GM12878 (cell line): ENCODE measurements around the gene KCNMB3. TPM values are rescaled to one million over a fixed set of nuclear protein-coding genes. Genes with fewer than 3 reads are reported as not detected.

Source experiments
- ATAC-seq: fragments of 200-7000 bp; cut with Tn5 transposase; 3 replicates; pipeline ENCODE4 v1.9.1; 2020; ENCODE audit warnings: mild to moderate bottlenecking, moderate library complexity
- BruUV-seq: library from RNA; stranded (reverse); fragments of 400-500 nt; replicated peaks from 2 replicates; lab custom pipeline; 2021; lab: Mats Ljungman, UMichigan
- CTCF ChIA-PET: fragments of 300-600 bp; sonication (Branson Sonifier 250); formaldehyde crosslinking; extraction: SDS; loops from one replicate; lab custom pipeline; 2021; ENCODE audit warnings: inconsistent platforms; lab: Yijun Ruan, JAX
- POLR2A ChIA-PET: fragments of 350-600 bp; formaldehyde crosslinking; extraction: SDS; loops from one replicate; lab custom pipeline; 2021; ENCODE audit warnings: inconsistent platforms; lab: Charles Lee
- RAD21 ChIA-PET: fragments of 300-600 bp; sonication (Branson Sonifier 250); formaldehyde crosslinking; loops from one replicate; lab custom pipeline; 2023; ENCODE audit warnings: antibody characterized with exemption; ENCODE audit not compliant: unreplicated experiment; lab: Charles Lee
- SMC1A ChIA-PET: fragments of 300-600 bp; sonication (Branson Sonifier 250); formaldehyde crosslinking; loops from one replicate; lab custom pipeline; 2023; ENCODE audit not compliant: unreplicated experiment, uncharacterized antibody; lab: Charles Lee
- DNase-seq: peaks from one replicate; pipeline ENCODE4 v3.0.0-alpha.2; 2011; ENCODE audit warnings: low read depth, low spot score
- FAIRE-seq: peaks from 3 replicates; lab custom pipeline; 2011; peaks lifted over from hg19 to GRCh38; lab: Jason Lieb, UNC
- H2AFZ ChIP-seq: 2 replicates; pipeline ENCODE4 v1.6.0; 2011; ENCODE audit warnings: low read depth, low read length, control low read depth; ENCODE audit not compliant: control insufficient read depth
- H3K27ac ChIP-seq: 2 replicates; pipeline ENCODE4 v1.5.1; 2011; ENCODE audit warnings: control low read depth; ENCODE audit not compliant: control insufficient read depth, insufficient read depth
- H3K27me3 ChIP-seq, 2 experiments: replicated peaks in 1 of 2; 2 replicates each; pipeline versions ENCODE4 v1.6.0 to v1.6.1; 2011; ENCODE audit warnings: low read length in 1 of 2; ENCODE audit not compliant: control insufficient read depth in 2 of 2, insufficient read depth in 2 of 2
- H3K36me3 ChIP-seq, 2 experiments: 2 replicates each; pipeline ENCODE4 v1.5.1; 2011; ENCODE audit warnings: low read length in 1 of 2; ENCODE audit not compliant: control insufficient read depth in 2 of 2, insufficient read depth in 2 of 2
- H3K4me1 ChIP-seq: 2 replicates; pipeline ENCODE4 v1.6.1; 2011; ENCODE audit warnings: mild to moderate bottlenecking, low read length, moderate library complexity, mixed read lengths; ENCODE audit not compliant: control insufficient read depth, insufficient read depth
- H3K4me2 ChIP-seq: 2 replicates; pipeline ENCODE4 v1.6.0; 2011; ENCODE audit warnings: control low read depth; ENCODE audit not compliant: control insufficient read depth, insufficient read depth
- H3K4me3 ChIP-seq: fragments of 200-600 bp; sonication (generic); 2 replicates; pipeline ENCODE4 v1.5.1; 2016
- H3K79me2 ChIP-seq: 2 replicates; pipeline ENCODE4 v1.6.0; 2011; ENCODE audit warnings: low read length; ENCODE audit not compliant: control insufficient read depth, insufficient read depth
- H3K9ac ChIP-seq: 2 replicates; pipeline ENCODE4 v1.8.0; 2011; ENCODE audit warnings: low read length, control low read depth, mixed read lengths; ENCODE audit not compliant: control insufficient read depth, insufficient read depth
- H3K9me3 ChIP-seq: replicated peaks from 3 replicates; pipeline ENCODE4 v1.5.1; 2011; ENCODE audit warnings: mild to moderate bottlenecking, low read length; ENCODE audit not compliant: control insufficient read depth, insufficient read depth
- H4K20me1 ChIP-seq: 2 replicates; pipeline ENCODE4 v1.6.0; 2011; ENCODE audit not compliant: control insufficient read depth, insufficient read depth
- CBX5 ChIP-seq: sonication (generic); IDR thresholded peaks from 2 replicates; pipeline ENCODE4 v1.6.1; 2016; ENCODE audit warnings: low read depth, moderate library complexity, mild to moderate bottlenecking, inconsistent platforms
- EED ChIP-seq: sonication (generic); IDR thresholded peaks from 2 replicates; pipeline ENCODE4 v1.6.1; 2016; ENCODE audit warnings: antibody characterized with exemption, low read depth
- ETV6 ChIP-seq, 2 experiments: fragments of 450-650 bp in 1 of 2; IDR thresholded peaks in 1 of 2; conservative IDR thresholded peaks in 1 of 2; 2 replicates each; pipeline ENCODE4 v1.6.1; 2014; ENCODE audit warnings: antibody characterized with exemption in 1 of 2, borderline replicate concordance in 1 of 2, low read depth in 1 of 2, mild to moderate bottlenecking in 1 of 2, moderate library complexity in 1 of 2
- HDAC6 ChIP-seq: fragments of 200-600 bp; sonication (generic); IDR thresholded peaks from one replicate; pipeline ENCODE4 v1.8.0; 2017; ENCODE audit warnings: antibody characterized with exemption; ENCODE audit not compliant: unreplicated experiment
- JUND ChIP-seq: IDR thresholded peaks from 2 replicates; pipeline ENCODE4 v1.6.1; 2012; ENCODE audit warnings: low read depth, mild to moderate bottlenecking, low read length, improper control_type of control experiment, moderate library complexity
- KAT2A ChIP-seq: conservative IDR thresholded peaks from 2 replicates; pipeline ENCODE4 v1.6.1; 2011; ENCODE audit warnings: low read depth, low read length; ENCODE audit not compliant: control insufficient read depth
- KDM1A ChIP-seq: fragments of 200-600 bp; sonication (generic); IDR thresholded peaks from 2 replicates; pipeline ENCODE4 v1.6.1; 2016; ENCODE audit warnings: borderline replicate concordance
- MYC ChIP-seq: IDR thresholded peaks from 2 replicates; pipeline ENCODE4 v1.6.1; 2011; ENCODE audit warnings: mild to moderate bottlenecking, low read length, moderate library complexity, inconsistent platforms; ENCODE audit not compliant: insufficient read depth, insufficient replicate concordance, insufficient read length, severe bottlenecking
- NFIC ChIP-seq: IDR thresholded peaks from 2 replicates; pipeline ENCODE4 v1.6.1; 2012; ENCODE audit warnings: low read depth, mild to moderate bottlenecking, inconsistent platforms, low read length, moderate library complexity
- NFXL1 ChIP-seq: fragments of 450-650 bp; IDR thresholded peaks from 2 replicates; pipeline ENCODE4 v1.6.1; 2017; ENCODE audit warnings: antibody characterized with exemption, mild to moderate bottlenecking, borderline replicate concordance
- RAD51 ChIP-seq: fragments of 450-650 bp; IDR thresholded peaks from 2 replicates; pipeline ENCODE4 v1.6.1; 2016; ENCODE audit warnings: moderate library complexity, mild to moderate bottlenecking, inconsistent platforms
- RUNX3 ChIP-seq: IDR thresholded peaks from 2 replicates; pipeline ENCODE4 v1.6.1; 2012; ENCODE audit warnings: low read length, inconsistent platforms
- SMAD5 ChIP-seq: IDR thresholded peaks from 2 replicates; pipeline ENCODE4 v1.6.1; 2016; ENCODE audit warnings: antibody characterized with exemption, low read depth
- TCF3 ChIP-seq: IDR thresholded peaks from 2 replicates; pipeline ENCODE4 v1.6.1; 2012; ENCODE audit warnings: low read depth, mild to moderate bottlenecking, low read length, borderline replicate concordance; ENCODE audit not compliant: insufficient read depth
- ZNF622 ChIP-seq: fragments of 450-650 bp; IDR thresholded peaks from 2 replicates; pipeline ENCODE4 v1.6.1; 2017; ENCODE audit warnings: mild to moderate bottlenecking, inconsistent platforms
- WGBS: methylation state at CpG from one replicate; pipeline ENCODE4 v1.1.6; 2016; ENCODE audit warnings: low lambda C conversion rate; ENCODE audit not compliant: insufficient replicate concordance, insufficient coverage; ENCODE audit errors: missing lambda C conversion rate; 5-methylcytosine and 5-hydroxymethylcytosine counted together
- in situ Hi-C: fragments of 300-500 bp; cut with MboI; formaldehyde crosslinking; loops from 9 replicates; pipeline ENCODE4 v1.14.3; 2018; ENCODE audit warnings: mixed read lengths
- intact Hi-C: fragments of 100-400 bp; cut with micrococcal nuclease; formaldehyde crosslinking; loops from one replicate; pipeline ENCODE4 v1.14.2; 2022; ENCODE audit not compliant: unreplicated experiment
- polyA plus RNA-seq, 11 experiments: library from polyadenylated mRNA; depleted of rRNA in 4 of 11; unstranded in 6 of 11; stranded (reverse) in 5 of 11; fragments of >200 nt; fragmentation: Nextera tagmentation in 4 of 11; fragmentation: Illumina TruSeq in 1 of 11; extraction: Ambion mirVana in 4 of 11; extraction: Trizol in 1 of 11; gene quantifications; 1 replicate in 1 of 11; 2 replicates in 10 of 11; pipeline versions ENCODE4 v1.2.1 to v1.2.3, GENCODE V29; 2011 to 2016; ENCODE audit warnings: inconsistent platforms in 2 of 11, missing spikeins in 2 of 11, low read depth in 1 of 11
- total RNA-seq, 4 experiments: library from RNA; depleted of rRNA in 3 of 4; stranded (reverse); fragments of >200 nt in 3 of 4; fragmentation: Illumina TruSeq in 1 of 4; extraction: Trizol in 1 of 4; gene quantifications; 2 replicates each; pipeline versions ENCODE4 v1.2.1 to v1.2.3, GENCODE V29; 2013 to 2021
- TF ChIP-seq, protein P1 (sequence below): fragments of 450-650 bp; IDR thresholded peaks from 2 replicates; pipeline ENCODE4 v1.6.1; 2017; ENCODE audit warnings: mild to moderate bottlenecking, moderate library complexity
- TF ChIP-seq, protein P2 (sequence below): fragments of 150-350 bp; IDR thresholded peaks from 2 replicates; pipeline ENCODE4 v1.6.1; 2014; ENCODE audit warnings: mild to moderate bottlenecking, low read depth, low read length

The KCNMB3 gene
- total and polyA plus RNA-seq, 10 of the 15 experiments (the other 5 are each of a cell fraction or from before 2014, with no cell fraction given): 0.20 to 4.6 (median 2.2) TPM

DNA sequence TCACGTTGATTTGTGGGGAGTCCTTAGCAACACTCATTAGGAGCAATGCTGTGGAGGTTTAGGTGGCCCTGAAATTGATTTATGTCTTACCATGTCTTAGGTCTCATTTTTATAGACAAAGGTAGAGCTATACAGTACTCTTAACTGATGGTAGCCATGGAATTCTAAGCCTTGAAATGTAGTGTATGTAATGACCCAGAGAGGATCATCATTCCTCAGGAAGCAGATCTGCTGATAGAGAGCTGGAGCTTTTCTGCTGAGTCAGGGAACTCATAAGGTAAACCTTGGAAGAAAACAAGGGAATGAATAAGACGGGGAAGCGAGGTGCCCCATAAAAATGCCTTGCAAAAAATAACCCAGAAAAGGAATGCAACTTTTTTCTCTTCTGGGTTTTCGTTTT, 37.9 kb upstream of the KCNMB3 start (continued):
- TF ChIP-seq HDAC6 (no peak), KAT2A (no peak), EED (no peak), NFXL1 (no peak)
- TF ChIP-seq, protein P1, sequence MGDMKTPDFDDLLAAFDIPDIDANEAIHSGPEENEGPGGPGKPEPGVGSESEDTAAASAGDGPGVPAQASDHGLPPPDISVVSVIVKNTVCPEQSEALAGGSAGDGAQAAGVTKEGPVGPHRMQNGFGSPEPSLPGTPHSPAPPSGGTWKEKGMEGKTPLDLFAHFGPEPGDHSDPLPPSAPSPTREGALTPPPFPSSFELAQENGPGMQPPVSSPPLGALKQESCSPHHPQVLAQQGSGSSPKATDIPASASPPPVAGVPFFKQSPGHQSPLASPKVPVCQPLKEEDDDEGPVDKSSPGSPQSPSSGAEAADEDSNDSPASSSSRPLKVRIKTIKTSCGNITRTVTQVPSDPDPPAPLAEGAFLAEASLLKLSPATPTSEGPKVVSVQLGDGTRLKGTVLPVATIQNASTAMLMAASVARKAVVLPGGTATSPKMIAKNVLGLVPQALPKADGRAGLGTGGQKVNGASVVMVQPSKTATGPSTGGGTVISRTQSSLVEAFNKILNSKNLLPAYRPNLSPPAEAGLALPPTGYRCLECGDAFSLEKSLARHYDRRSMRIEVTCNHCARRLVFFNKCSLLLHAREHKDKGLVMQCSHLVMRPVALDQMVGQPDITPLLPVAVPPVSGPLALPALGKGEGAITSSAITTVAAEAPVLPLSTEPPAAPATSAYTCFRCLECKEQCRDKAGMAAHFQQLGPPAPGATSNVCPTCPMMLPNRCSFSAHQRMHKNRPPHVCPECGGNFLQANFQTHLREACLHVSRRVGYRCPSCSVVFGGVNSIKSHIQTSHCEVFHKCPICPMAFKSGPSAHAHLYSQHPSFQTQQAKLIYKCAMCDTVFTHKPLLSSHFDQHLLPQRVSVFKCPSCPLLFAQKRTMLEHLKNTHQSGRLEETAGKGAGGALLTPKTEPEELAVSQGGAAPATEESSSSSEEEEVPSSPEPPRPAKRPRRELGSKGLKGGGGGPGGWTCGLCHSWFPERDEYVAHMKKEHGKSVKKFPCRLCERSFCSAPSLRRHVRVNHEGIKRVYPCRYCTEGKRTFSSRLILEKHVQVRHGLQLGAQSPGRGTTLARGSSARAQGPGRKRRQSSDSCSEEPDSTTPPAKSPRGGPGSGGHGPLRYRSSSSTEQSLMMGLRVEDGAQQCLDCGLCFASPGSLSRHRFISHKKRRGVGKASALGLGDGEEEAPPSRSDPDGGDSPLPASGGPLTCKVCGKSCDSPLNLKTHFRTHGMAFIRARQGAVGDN: no peak

DNA sequence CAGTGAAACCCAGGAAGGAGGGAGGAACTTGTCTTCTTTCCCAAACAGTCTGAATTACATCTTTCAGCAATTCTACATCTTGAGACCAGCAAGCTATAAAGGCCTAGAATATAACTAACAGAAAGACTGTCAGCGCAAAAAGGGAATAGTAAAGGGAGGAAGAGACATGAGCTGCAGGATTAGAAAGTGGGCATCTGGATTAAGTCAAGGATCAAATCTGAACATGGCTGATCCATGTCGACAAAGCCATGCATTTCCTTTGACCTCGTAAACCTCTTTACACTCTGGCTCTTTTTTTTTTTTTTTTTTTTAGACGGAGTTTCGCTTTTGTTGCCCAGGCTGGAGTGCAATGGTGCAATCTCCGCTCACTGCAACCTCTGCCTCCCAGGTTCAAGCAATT, 35.4 kb upstream of the KCNMB3 start:
- SMC1A ChIA-PET: interaction anchor here (0.6 to 1.8 kb wide), 3 partner anchors 8 to 263 kb away, joined by 3 to 7 read pairs (median 3); no protein-coding TSS in a partner anchor
- H3K9me3 ChIP-seq: no peaks in the 10 kb centered on the region
- FAIRE-seq (no peak), ATAC-seq (no peak)
- no peaks in the 10 kb centered on the region for H3K79me2 ChIP-seq
- no peaks in the 10 kb centered on the region for H3K4me1 ChIP-seq
- TF ChIP-seq RUNX3 (no peak), NFIC (no peak), TCF3 (no peak), MYC (no peak), RAD51 (no peak), CBX5 (no peak), JUND (no peak), SMAD5 (no peak), ZNF622 (no peak), KDM1A (no peak), ETV6 (conservative IDR thresholded peaks at IDR 0.05 in 1 of 2, IDR thresholded peaks at IDR 0.05 in 1 of 2; ENCODE audit: borderline replicate concordance in 1 of 2, low read depth in 1 of 2) (no peak), KAT2A (no peak)
- TF ChIP-seq, protein P2, sequence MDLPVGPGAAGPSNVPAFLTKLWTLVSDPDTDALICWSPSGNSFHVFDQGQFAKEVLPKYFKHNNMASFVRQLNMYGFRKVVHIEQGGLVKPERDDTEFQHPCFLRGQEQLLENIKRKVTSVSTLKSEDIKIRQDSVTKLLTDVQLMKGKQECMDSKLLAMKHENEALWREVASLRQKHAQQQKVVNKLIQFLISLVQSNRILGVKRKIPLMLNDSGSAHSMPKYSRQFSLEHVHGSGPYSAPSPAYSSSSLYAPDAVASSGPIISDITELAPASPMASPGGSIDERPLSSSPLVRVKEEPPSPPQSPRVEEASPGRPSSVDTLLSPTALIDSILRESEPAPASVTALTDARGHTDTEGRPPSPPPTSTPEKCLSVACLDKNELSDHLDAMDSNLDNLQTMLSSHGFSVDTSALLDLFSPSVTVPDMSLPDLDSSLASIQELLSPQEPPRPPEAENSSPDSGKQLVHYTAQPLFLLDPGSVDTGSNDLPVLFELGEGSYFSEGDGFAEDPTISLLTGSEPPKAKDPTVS: no peak
- TF ChIP-seq, all 136 proteins: peak for 0
- ChIA-PET CTCF (no interaction called here), POLR2A (interaction anchor here (0.7 kb wide), 1 partner anchor 177 kb away, joined by 7 read pairs; no protein-coding TSS in a partner anchor), RAD21 (no interaction called here)
- H3K4me3 ChIP-seq: no peak overlapping the region
- no peak overlapping the region for H2AFZ ChIP-seq
- H3K27me3 ChIP-seq: no peaks in the 10 kb centered on the region
- 99% methylated on average over 4 of the region's 6 CpGs for WGBS
- in situ Hi-C loops (no loop called here), intact Hi-C loops (no loop called here)
- BruUV-seq: no TSS peak
- no peaks in the 10 kb centered on the region for H3K36me3 ChIP-seq
- no peak for DNase-seq
- H3K4me2 ChIP-seq: no peak overlapping the region
- H3K27ac ChIP-seq: no peak overlapping the region
- H3K9ac ChIP-seq: no peak overlapping the region
- no peaks in the 10 kb centered on the region for H4K20me1 ChIP-seq
